HG03280 (cell line): ENCODE data around the gene DGKB.

Experiments
- ATAC-seq: cut with Tn5 transposase; IDR thresholded peaks from one replicate; pipeline ENCODE4 v1.9.1; 2021; ENCODE audit warnings: mild to moderate bottlenecking, moderate library complexity; ENCODE audit not compliant: unreplicated experiment

Gene DGKB

GRCh38 chr7:14761510-14762296 lies 140.8 kb downstream of the DGKB start:
- ATAC-seq, result no peak

GRCh38 chr7:14760730-14761478 lies 141.6 kb downstream of the DGKB start:
- no peak for ATAC-seq

GRCh38 chr7:14759785-14760184 lies 142.8 kb downstream of the DGKB start:
- ATAC-seq, result no peak

GRCh38 chr7:14754631-14755030 lies 147.9 kb downstream of the DGKB start:
- ATAC-seq, result no peak

- no peak for ATAC-seq
These were observed 150.2 kb downstream of the DGKB start for GRCh38 chr7:14752301-14752700.

GRCh38 chr7:14751461-14751860 lies 151.1 kb downstream of the DGKB start:
- no peak for ATAC-seq

- ATAC-seq, result no peak
These were observed 154.1 kb downstream of the DGKB start for GRCh38 chr7:14748461-14748860.

GRCh38 chr7:14747701-14748100 lies 154.8 kb downstream of the DGKB start:
- no peak for ATAC-seq

- ATAC-seq, result no peak
These were observed 157.5 kb downstream of the DGKB start for GRCh38 chr7:14745076-14745475.

- ATAC-seq, result no peak
These were observed 161.9 kb downstream of the DGKB start for GRCh38 chr7:14740606-14741005.

- no peak for ATAC-seq
These were observed 162.7 kb downstream of the DGKB start for GRCh38 chr7:14739841-14740185.

- ATAC-seq, result no peak
These were observed 163.2 kb downstream of the DGKB start for GRCh38 chr7:14739168-14739840.

- no peak for ATAC-seq
These were observed 164.5 kb downstream of the DGKB start for GRCh38 chr7:14738086-14738485.

- ATAC-seq, result no peak
These were observed 167.7 kb downstream of the DGKB start for GRCh38 chr7:14734839-14735321.

- ATAC-seq, result no peak
These were observed 181.8 kb downstream of the DGKB start for GRCh38 chr7:14720785-14721184.

- ATAC-seq, result no peak
These were observed 184.7 kb downstream of the DGKB start for GRCh38 chr7:14717816-14718215.

GRCh38 chr7:14717169-14717568 lies 185.4 kb downstream of the DGKB start:
- ATAC-seq, result no peak

GRCh38 chr7:14714161-14714728 lies 188.3 kb downstream of the DGKB start:
- ATAC-seq, result peak; percentile 92

- ATAC-seq, result no peak
These were observed 204.3 kb downstream of the DGKB start for GRCh38 chr7:14698239-14698638.

- ATAC-seq, result no peak
These were observed 204.9 kb downstream of the DGKB start for GRCh38 chr7:14697684-14698083.

- ATAC-seq, result no peak
These were observed 210.9 kb downstream of the DGKB start for GRCh38 chr7:14691597-14692203.
